A549 (cell line): Measurements from ENCODE around the gene PLIN5. TPM values are rescaled to one million over a fixed set of nuclear protein-coding genes. Genes with fewer than 3 reads are reported as not detected.

Experiments
- ATAC-seq, 2 experiments: fragments of 200-7000 bp in 1 of 2; fragments of >200 bp in 1 of 2; cut with Nextera tagmentation in 1 of 2; cut with Tn5 transposase in 1 of 2; 3 replicates each; pipeline versions ENCODE4 v1.8.0 to v1.9.1; 2018 to 2020; ENCODE audit warnings: mild to moderate bottlenecking in 1 of 2, moderate library complexity in 1 of 2
- CTCF ChIA-PET: fragments of 300-600 bp; sonication (Branson Sonifier 250); formaldehyde crosslinking; extraction: SDS; loops from one replicate; lab custom pipeline; 2021; ENCODE audit warnings: antibody characterized with exemption, inconsistent platforms; lab: Yijun Ruan, JAX
- POLR2A ChIA-PET: fragments of 350-600 bp; formaldehyde crosslinking; extraction: SDS; loops from one replicate; lab custom pipeline; 2021; ENCODE audit warnings: antibody characterized with exemption, inconsistent platforms; lab: Yijun Ruan, JAX
- DNase-seq, 2 experiments: peaks; one replicate each; pipeline versions ENCODE4 v3.0.0 to v3.0.0-alpha.2; 2011 to 2016; ENCODE audit warnings: low read depth in 1 of 2, low spot score in 1 of 2
- FAIRE-seq: peaks from 2 replicates; lab custom pipeline; 2011; peaks lifted over from hg19 to GRCh38; lab: Jason Lieb, UNC
- H3K27ac ChIP-seq, 2 experiments: fragments of >200 bp; sonication (Bioruptor Twin); formaldehyde crosslinking; 3 replicates each; pipeline ENCODE4 v1.5.1; 2016 to 2017
- H3K4me1 ChIP-seq: fragments of >200 bp; sonication (Bioruptor Twin); formaldehyde crosslinking; 3 replicates; pipeline ENCODE4 v1.6.1; 2016
- H3K4me2 ChIP-seq: fragments of >200 bp; sonication (Bioruptor Twin); formaldehyde crosslinking; 3 replicates; pipeline ENCODE4 v1.6.1; 2016
- H3K4me3 ChIP-seq: fragments of >200 bp; sonication (Bioruptor Twin); formaldehyde crosslinking; 3 replicates; pipeline ENCODE4 v1.5.1; 2016
- H3K9me3 ChIP-seq: fragments of >200 bp; sonication (Bioruptor Twin); formaldehyde crosslinking; 3 replicates; pipeline ENCODE4 v1.6.1; 2016
- CBX2 ChIP-seq: fragments of 200-600 bp; sonication (generic); IDR thresholded peaks from 2 replicates; pipeline ENCODE4 v1.6.1; 2016; ENCODE audit warnings: low read depth, mild to moderate bottlenecking, borderline replicate concordance
- CBX8 ChIP-seq: fragments of 200-600 bp; sonication (generic); IDR thresholded peaks from 2 replicates; pipeline ENCODE4 v1.6.1; 2016
- CEBPB ChIP-seq, 2 experiments: fragments of >200 bp in 1 of 2; sonication (Bioruptor Twin) in 1 of 2; formaldehyde crosslinking in 1 of 2; IDR thresholded peaks; 2 replicates each; pipeline ENCODE4 v1.6.1; 2012 to 2016
- CHD2 ChIP-seq: fragments of 150-350 bp; IDR thresholded peaks from 2 replicates; pipeline ENCODE4 v1.6.1; 2014; ENCODE audit warnings: low read length; ENCODE audit not compliant: partially characterized antibody
- CHD4 ChIP-seq: fragments of 200-600 bp; sonication (generic); IDR thresholded peaks from 2 replicates; pipeline ENCODE4 v1.6.1; 2016; ENCODE audit warnings: antibody characterized with exemption, mild to moderate bottlenecking, borderline replicate concordance
- E2F6 ChIP-seq: IDR thresholded peaks from 2 replicates; pipeline ENCODE4 v1.6.1; 2012; ENCODE audit warnings: low read depth, borderline replicate concordance
- EHF ChIP-seq: fragments of 250-450 bp; sonication (Bioruptor Pico); IDR thresholded peaks from 2 replicates; pipeline ENCODE4 v1.5.0; 2020; ENCODE audit warnings: mild to moderate bottlenecking
- EHMT2 ChIP-seq: fragments of 200-600 bp; sonication (generic); IDR thresholded peaks from 2 replicates; pipeline ENCODE4 v1.6.1; 2016; ENCODE audit warnings: antibody characterized with exemption, low read depth, mild to moderate bottlenecking, moderate library complexity
- EP300 ChIP-seq, 2 experiments: fragments of >200 bp; sonication (Bioruptor Twin); formaldehyde crosslinking; IDR thresholded peaks; 2 replicates in 1 of 2; 3 replicates in 1 of 2; pipeline ENCODE4 v1.6.1; 2016 to 2017
- FOSB ChIP-seq: fragments of 250-450 bp; sonication (Bioruptor Pico); IDR thresholded peaks from 2 replicates; pipeline ENCODE4 v1.5.0; 2020; ENCODE audit warnings: mild to moderate bottlenecking, moderate library complexity
- FOXS1 ChIP-seq: fragments of 250-450 bp; sonication (Bioruptor Pico); IDR thresholded peaks from 2 replicates; pipeline ENCODE4 v1.5.0; 2020; ENCODE audit warnings: mild to moderate bottlenecking, moderate library complexity
- HOXB13 ChIP-seq: fragments of 250-450 bp; sonication (Bioruptor Pico); IDR thresholded peaks from 2 replicates; pipeline ENCODE4 v1.5.0; 2020; ENCODE audit warnings: low read depth, mild to moderate bottlenecking, moderate library complexity
- JUN ChIP-seq, 2 experiments: fragments of >200 bp; sonication (Bioruptor Twin); formaldehyde crosslinking; IDR thresholded peaks; 2 replicates in 1 of 2; 3 replicates in 1 of 2; pipeline ENCODE4 v1.6.1; 2016 to 2017
- KDM1A ChIP-seq: fragments of 200-600 bp; sonication (generic); IDR thresholded peaks from 2 replicates; pipeline ENCODE4 v1.6.1; 2016; ENCODE audit warnings: low read depth, mild to moderate bottlenecking
- MAZ ChIP-seq: fragments of 150-350 bp; IDR thresholded peaks from 2 replicates; pipeline ENCODE4 v1.6.1; 2014; ENCODE audit warnings: antibody characterized with exemption, low read depth, low read length, borderline replicate concordance
- NPAS2 ChIP-seq: fragments of 250-450 bp; sonication (Bioruptor Pico); IDR thresholded peaks from 2 replicates; pipeline ENCODE4 v1.8.0; 2022; ENCODE audit warnings: mild to moderate bottlenecking, moderate library complexity, borderline replicate concordance
- REST ChIP-seq: fragments of 200-600 bp; sonication (generic); IDR thresholded peaks from 2 replicates; pipeline ENCODE4 v1.6.1; 2016; ENCODE audit warnings: antibody characterized with exemption, mild to moderate bottlenecking, moderate library complexity
- WGBS: methylation state at CpG from one replicate; pipeline ENCODE4 v1.1.6; 2017; ENCODE audit errors: missing lambda C conversion rate; 5-methylcytosine and 5-hydroxymethylcytosine counted together
- polyA plus RNA-seq, 4 experiments: library from polyadenylated mRNA; depleted of rRNA in 3 of 4; stranded (reverse); fragments of >200 nt; fragmentation: RNase III in 1 of 4; extraction: RNeasy Plus Mini Kit Qiagen cat#74134 plus additional on column Dnase treatment in 1 of 4; gene quantifications; 2 replicates in 3 of 4; 3 replicates in 1 of 4; pipeline ENCODE4 v1.2.3, GENCODE V29; 2011 to 2017
- TF ChIP-seq, protein P1 (sequence below): fragments of >200 bp; sonication (Bioruptor Twin); formaldehyde crosslinking; IDR thresholded peaks from 3 replicates; pipeline ENCODE4 v1.6.1; 2016
- TF ChIP-seq, protein P2 (sequence below): fragments of 250-450 bp; sonication (Bioruptor Pico); IDR thresholded peaks from 2 replicates; pipeline ENCODE4 v1.5.0; 2020; ENCODE audit warnings: low read depth, mild to moderate bottlenecking, moderate library complexity

PLIN5 gene
- polyA plus RNA-seq, 2 of the 4 experiments (the other 2 are of a cell fraction): 0.08 to 0.25 TPM

GRCh38 chr19:4533835-4534424 is 1.1 kb downstream of the PLIN5 start:
- Histone ChIP-seq H3K9me3 (no peaks in the 10 kb centered on the region), H3K4me3 (no peak overlapping the region), H3K4me1 (no peaks in the 10 kb centered on the region), H3K4me2 (no peak overlapping the region), H3K27ac (no peak overlapping the region)
- TF ChIP-seq CBX8: no peak
- ATAC-seq (no peak), FAIRE-seq (no peak), DNase-seq (no peak)
- ChIA-PET POLR2A (no interaction called here), CTCF (interaction anchor here (0.9 to 3.5 kb wide), 5 partner anchors 9 to 14 kb away, joined by 3 to 51 read pairs (median 12); no protein-coding TSS in a partner anchor)
- WGBS: 78% methylated on average over 9 of the region's 9 CpGs

GRCh38 chr19:4533334-4533733 is 1.7 kb downstream of the PLIN5 start:
- Histone ChIP-seq H3K4me3 (no peak overlapping the region), H3K4me2 (no peak overlapping the region), H3K9me3 (no peaks in the 10 kb centered on the region), H3K27ac (no peak overlapping the region)
- POLR2A ChIA-PET: no interaction called here
- 56% methylated on average over 5 of the region's 9 CpGs for WGBS
- no peak for ATAC-seq
- TF ChIP-seq EHF (CRISPR knock-in tag) (no peak), E2F6 (no peak), KDM1A (peak; percentile 52; the same call in 1 of the 2 replicates), MAZ (no peak), HOXB13 (no peak), EP300 (IDR thresholded peaks at IDR 0.05) (no peak)
- TF ChIP-seq, all 56 proteins: peak for 1
- H3K4me1 ChIP-seq: no peaks in the 10 kb centered on the region
- DNase-seq (no peak), FAIRE-seq (no peak)
- CTCF ChIA-PET: interaction anchor here (0.9 to 2.8 kb wide), 2 partner anchors 8 to 10 kb away, joined by 3 to 12 read pairs; no protein-coding TSS in a partner anchor

GRCh38 chr19:4531562-4532165 is 3.4 kb downstream of the PLIN5 start:
- Histone ChIP-seq H3K4me3 (no peak overlapping the region), H3K4me1 (no peaks in the 10 kb centered on the region)
- CTCF ChIA-PET: interaction anchor here (2.8 kb wide), 1 partner anchor 8 kb away, joined by 12 read pairs; no protein-coding TSS in a partner anchor
- 63% methylated on average over 13 of the region's 28 CpGs for WGBS
- no peak for TF ChIP-seq CBX2
- TF ChIP-seq, protein P1, sequence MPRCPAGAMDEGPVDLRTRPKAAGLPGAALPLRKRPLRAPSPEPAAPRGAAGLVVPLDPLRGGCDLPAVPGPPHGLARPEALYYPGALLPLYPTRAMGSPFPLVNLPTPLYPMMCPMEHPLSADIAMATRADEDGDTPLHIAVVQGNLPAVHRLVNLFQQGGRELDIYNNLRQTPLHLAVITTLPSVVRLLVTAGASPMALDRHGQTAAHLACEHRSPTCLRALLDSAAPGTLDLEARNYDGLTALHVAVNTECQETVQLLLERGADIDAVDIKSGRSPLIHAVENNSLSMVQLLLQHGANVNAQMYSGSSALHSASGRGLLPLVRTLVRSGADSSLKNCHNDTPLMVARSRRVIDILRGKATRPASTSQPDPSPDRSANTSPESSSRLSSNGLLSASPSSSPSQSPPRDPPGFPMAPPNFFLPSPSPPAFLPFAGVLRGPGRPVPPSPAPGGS: no peak
- no peak for TF ChIP-seq CHD4
- TF ChIP-seq JUN (IDR thresholded peaks at IDR 0.05): no peak
- no peak for TF ChIP-seq FOXS1 (CRISPR knock-in tag)
- TF ChIP-seq FOSB (CRISPR knock-in tag): no peak
- TF ChIP-seq, protein P2, sequence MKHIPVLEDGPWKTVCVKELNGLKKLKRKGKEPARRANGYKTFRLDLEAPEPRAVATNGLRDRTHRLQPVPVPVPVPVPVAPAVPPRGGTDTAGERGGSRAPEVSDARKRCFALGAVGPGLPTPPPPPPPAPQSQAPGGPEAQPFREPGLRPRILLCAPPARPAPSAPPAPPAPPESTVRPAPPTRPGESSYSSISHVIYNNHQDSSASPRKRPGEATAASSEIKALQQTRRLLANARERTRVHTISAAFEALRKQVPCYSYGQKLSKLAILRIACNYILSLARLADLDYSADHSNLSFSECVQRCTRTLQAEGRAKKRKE (CRISPR knock-in tag): no peak
- TF ChIP-seq EHMT2: no peak
- no peak for TF ChIP-seq REST
- no peak for TF ChIP-seq E2F6
- no peak for TF ChIP-seq NPAS2
- TF ChIP-seq CHD2: no peak
- no peak for TF ChIP-seq CEBPB (IDR thresholded peaks at IDR 0.05)
- TF ChIP-seq, all 56 proteins: peak for 0
- peak; percentile 38 to 45; a peak in 4 of 6 replicates for ATAC-seq
- no peaks in the 10 kb centered on the region for H3K9me3 ChIP-seq
- DNase-seq: no peak
- POLR2A ChIA-PET: no interaction called here
- FAIRE-seq: no peak
- H3K27ac ChIP-seq: no peak overlapping the region
- no peak overlapping the region for H3K4me2 ChIP-seq
